Measurements from ENCODE around the gene ANKS1B. TPM values are rescaled to one million over a fixed set of nuclear protein-coding genes. Genes with fewer than 3 reads are reported as not detected.
"Not testable (repeated sequence)": the region's sequence is repeated elsewhere in the genome, so short reads cannot be mapped to it uniquely, and the experiment has no call there.

The ANKS1B gene
- total RNA-seq, 1 donor from 2014 or later, result 8.2 TPM

DNA sequence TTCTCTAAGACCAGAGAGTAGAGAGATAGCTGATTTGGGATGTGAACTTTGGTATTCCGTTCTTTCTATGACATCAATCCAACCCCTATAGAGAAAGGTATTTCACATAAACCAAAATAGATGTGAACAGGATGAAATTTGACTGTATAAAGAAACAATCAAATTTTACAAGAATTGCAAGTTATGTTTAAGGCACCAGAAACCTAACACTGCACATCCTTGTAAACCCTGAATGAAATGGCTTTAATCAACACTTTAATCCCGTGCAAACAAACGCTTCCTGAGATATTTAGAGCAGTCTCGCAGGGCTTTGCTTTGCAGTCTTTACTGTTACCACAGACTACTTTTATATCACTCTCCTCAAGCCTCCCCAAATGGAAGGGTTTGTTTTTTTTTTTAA, 1214.5 kb downstream of the ANKS1B start:
- Histone ChIP-seq H3K4me3 (no peak overlapping the region), H3K27ac (no peak overlapping the region), H3K36me3 (no peaks in the 10 kb centered on the region), H3K4me1 (no peaks in the 10 kb centered on the region), H3K27me3 (no peaks in the 10 kb centered on the region), H3K9me3 (no peaks in the 10 kb centered on the region)
- DNase-seq (ENCODE audit: low spot score in 2 of 2), result no peak
- TF ChIP-seq, protein P1, sequence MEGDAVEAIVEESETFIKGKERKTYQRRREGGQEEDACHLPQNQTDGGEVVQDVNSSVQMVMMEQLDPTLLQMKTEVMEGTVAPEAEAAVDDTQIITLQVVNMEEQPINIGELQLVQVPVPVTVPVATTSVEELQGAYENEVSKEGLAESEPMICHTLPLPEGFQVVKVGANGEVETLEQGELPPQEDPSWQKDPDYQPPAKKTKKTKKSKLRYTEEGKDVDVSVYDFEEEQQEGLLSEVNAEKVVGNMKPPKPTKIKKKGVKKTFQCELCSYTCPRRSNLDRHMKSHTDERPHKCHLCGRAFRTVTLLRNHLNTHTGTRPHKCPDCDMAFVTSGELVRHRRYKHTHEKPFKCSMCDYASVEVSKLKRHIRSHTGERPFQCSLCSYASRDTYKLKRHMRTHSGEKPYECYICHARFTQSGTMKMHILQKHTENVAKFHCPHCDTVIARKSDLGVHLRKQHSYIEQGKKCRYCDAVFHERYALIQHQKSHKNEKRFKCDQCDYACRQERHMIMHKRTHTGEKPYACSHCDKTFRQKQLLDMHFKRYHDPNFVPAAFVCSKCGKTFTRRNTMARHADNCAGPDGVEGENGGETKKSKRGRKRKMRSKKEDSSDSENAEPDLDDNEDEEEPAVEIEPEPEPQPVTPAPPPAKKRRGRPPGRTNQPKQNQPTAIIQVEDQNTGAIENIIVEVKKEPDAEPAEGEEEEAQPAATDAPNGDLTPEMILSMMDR (IDR thresholded peaks at IDR 0.05), result no peak
- intact Hi-C loops (cut with DNase I), result no loop called here

DNA sequence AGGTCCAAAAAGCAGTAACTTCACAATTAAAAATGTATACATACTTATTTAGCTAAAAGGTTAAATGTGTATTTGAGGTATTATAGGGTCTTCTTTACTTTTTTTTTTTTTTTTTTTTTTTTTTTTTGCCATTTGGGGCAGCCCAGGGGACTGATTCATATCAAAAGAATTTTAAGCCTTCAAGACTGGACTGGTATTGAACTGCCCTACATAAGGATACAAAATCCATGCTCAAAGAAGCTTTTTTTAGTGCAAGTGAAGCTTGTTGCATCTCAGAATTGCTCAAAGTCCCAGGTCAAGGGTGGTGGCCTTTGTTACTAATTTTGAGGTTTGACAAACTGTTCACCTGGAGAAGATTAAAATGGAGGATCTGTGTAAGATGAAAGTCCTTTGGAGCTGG, 1215.7 kb downstream of the ANKS1B start:
- no peaks in the 10 kb centered on the region for H3K4me1 ChIP-seq
- TF ChIP-seq, protein P1 (IDR thresholded peaks at IDR 0.05), result no peak
- no peaks in the 10 kb centered on the region for H3K36me3 ChIP-seq
- no peak for DNase-seq (ENCODE audit: low spot score in 2 of 2)
- H3K27ac ChIP-seq, result no peak overlapping the region
- H3K9me3 ChIP-seq, result no peaks in the 10 kb centered on the region
- no peaks in the 10 kb centered on the region for H3K27me3 ChIP-seq
- intact Hi-C loops (cut with DNase I), result no loop called here
- H3K4me3 ChIP-seq, result no peak overlapping the region

DNA sequence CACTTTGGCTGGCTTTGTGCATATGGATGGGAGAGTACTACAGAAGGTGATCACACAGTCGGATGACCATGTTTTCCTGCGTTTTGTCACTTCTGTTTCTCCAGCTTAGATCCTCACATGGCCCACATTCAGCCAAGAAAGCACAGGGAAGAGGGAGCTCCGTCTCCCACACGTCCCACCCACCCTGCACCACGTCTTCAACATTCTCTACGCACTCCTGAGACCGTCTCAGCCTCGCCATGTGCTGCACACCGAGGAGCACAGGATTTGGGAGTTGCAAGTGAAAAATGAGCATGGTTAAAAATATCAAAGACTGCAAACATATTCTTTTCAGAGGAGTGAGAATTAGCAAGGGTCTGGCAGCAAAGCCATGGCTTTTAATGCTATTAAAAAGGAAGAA, 1217.5 kb downstream of the ANKS1B start:
- Histone ChIP-seq H3K9me3 (no peaks in the 10 kb centered on the region), H3K36me3 (no peaks in the 10 kb centered on the region), H3K27ac (no peak overlapping the region), H3K4me1 (no peaks in the 10 kb centered on the region), H3K27me3 (no peaks in the 10 kb centered on the region), H3K4me3 (no peak overlapping the region)
- intact Hi-C loops (cut with DNase I), result no loop called here
- no peak for DNase-seq (ENCODE audit: low spot score in 2 of 2)
- TF ChIP-seq, protein P1 (IDR thresholded peaks at IDR 0.05), result no peak

DNA sequence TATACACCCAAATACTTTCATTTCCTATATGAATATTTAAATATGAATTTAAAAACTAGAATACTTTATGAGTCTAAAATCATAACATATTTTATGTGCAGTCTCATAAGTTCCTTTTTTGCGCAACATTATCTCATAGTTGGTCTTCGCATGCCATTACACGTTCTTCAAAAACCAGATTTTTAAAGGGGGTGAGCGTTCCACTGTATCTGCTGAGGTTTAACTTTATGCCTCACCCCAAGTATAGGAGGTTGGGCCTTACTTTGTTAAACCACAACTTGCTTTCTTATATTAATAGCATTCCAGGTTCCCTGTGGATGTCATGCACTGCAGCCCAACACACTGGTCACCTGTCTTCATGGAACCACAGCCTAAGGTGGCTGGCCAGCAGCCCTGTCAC, 1221.1 kb downstream of the ANKS1B start:
- Histone ChIP-seq H3K4me1 (no peaks in the 10 kb centered on the region), H3K27ac (no peak overlapping the region), H3K27me3 (no peaks in the 10 kb centered on the region), H3K36me3 (no peaks in the 10 kb centered on the region), H3K4me3 (no peak overlapping the region), H3K9me3 (no peaks in the 10 kb centered on the region)
- no peak for DNase-seq (ENCODE audit: low spot score in 2 of 2)
- TF ChIP-seq, protein P1 (IDR thresholded peaks at IDR 0.05), result no peak
- intact Hi-C loops (cut with DNase I), result no loop called here

DNA sequence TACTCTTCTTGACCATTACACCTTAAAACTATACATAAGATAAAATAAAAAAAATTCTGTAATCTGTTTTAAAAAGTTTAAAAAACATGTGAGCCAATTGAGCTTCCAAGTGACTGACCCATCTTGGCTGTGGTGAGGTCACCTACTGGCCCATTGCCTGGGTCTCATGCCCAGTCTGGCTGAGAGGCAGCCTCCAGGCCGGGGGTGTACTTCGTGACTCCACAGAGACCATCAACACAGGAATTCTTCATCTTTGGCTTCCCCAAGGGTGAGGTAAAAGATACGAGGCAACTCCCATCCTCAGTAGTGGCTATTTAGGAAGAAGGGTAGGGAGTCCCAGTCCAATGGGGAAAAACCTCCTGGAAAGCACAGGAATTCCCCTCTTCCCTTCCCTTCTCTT, 1226.4 kb downstream of the ANKS1B start:
- no peaks in the 10 kb centered on the region for H3K36me3 ChIP-seq
- peak overlapping the region in 1 of 2 donors; percentile 13 for H3K27ac ChIP-seq
- no peaks in the 10 kb centered on the region for H3K9me3 ChIP-seq
- H3K4me3 ChIP-seq, result no peak overlapping the region
- no peaks in the 10 kb centered on the region for H3K27me3 ChIP-seq
- intact Hi-C loops (cut with DNase I), result no loop called here
- TF ChIP-seq, protein P1 (IDR thresholded peaks at IDR 0.05), result no peak
- peaks cover 0 to 2% of the 10 kb centered on the region in 2 donors for H3K4me1 ChIP-seq
- DNase-seq (ENCODE audit: low spot score in 2 of 2), result no peak

DNA sequence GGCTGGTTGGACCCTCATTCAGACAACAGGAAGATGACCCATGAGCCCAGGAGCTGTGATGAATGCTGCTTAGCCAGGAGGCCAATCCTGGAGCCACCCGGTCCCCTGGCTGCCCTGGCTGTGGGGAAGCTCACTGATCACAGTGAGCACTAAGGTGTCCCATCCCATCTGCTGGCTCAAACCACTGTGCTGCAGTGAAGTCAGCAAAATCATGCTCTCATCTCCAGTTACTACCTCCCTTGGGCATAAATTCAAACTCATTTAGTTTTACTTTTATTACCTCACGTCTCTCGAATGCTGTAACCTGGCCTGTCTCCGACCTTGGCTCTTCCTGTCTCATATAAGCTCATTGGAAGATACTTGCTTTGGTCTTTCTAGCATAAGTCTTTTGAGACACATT, 1227.3 kb downstream of the ANKS1B start:
- Histone ChIP-seq H3K9me3 (no peaks in the 10 kb centered on the region), H3K27ac (no peak overlapping the region), H3K27me3 (no peaks in the 10 kb centered on the region), H3K4me3 (no peak overlapping the region), H3K36me3 (no peaks in the 10 kb centered on the region), H3K4me1 (peaks cover 0 to 2% of the 10 kb centered on the region in 2 donors)
- TF ChIP-seq, protein P1 (IDR thresholded peaks at IDR 0.05), result no peak
- intact Hi-C loops (cut with DNase I), result no loop called here
- DNase-seq (ENCODE audit: low spot score in 2 of 2), result no peak

DNA sequence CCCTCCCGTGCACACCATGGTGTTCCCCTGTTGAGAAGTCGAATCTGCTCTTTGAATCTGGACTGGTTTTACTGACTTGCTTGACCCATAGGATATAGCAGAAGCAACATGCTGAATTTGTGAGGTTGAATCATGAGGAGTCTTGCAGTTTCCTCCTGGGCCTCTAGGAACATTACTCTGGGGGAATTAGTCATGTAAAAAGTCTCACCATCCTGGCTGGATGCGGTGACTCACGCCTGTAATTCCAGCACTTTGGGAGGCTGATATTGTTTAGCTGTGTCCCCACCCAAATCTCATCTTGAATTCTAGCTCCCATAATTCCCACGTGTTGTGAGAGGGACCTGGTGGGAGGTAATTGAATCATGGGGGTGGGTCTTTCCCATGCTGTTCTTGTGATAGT, 1228.9 kb downstream of the ANKS1B start:
- H3K4me1 ChIP-seq; intact Hi-C loops (cut with DNase I): not testable (repeated sequence)

More for the DNA sequence above, 1228.9 kb downstream of the ANKS1B start:
- not testable (repeated sequence) for H3K27ac ChIP-seq; H3K36me3 ChIP-seq; H3K27me3 ChIP-seq; H3K9me3 ChIP-seq; H3K4me3 ChIP-seq; DNase-seq (ENCODE audit: low spot score in 2 of 2)
